Gastrocnemius medialis (tissue), 4 donors: ENCODE data around the gene PLD1.

Experiments
- CTCF ChIP-seq, 5 experiments: fragments of 450-650 bp in 3 of 5; fragments of 200-600 bp in 2 of 5; sonication (generic) in 2 of 5; IDR thresholded peaks in 4 of 5; conservative IDR thresholded peaks in 1 of 5; 1 replicate in 4 of 5; 2 replicates in 1 of 5; pipeline ENCODE4 v1.5.1; 2016 to 2019; ENCODE audit warnings: antibody characterized with exemption in 5 of 5, mild to moderate bottlenecking in 3 of 5, moderate library complexity in 3 of 5
- POLR2A ChIP-seq, 2 donors: fragments of 450-650 bp; IDR thresholded peaks; one replicate each; pipeline ENCODE4 v1.6.1; 2017; ENCODE audit warnings: antibody characterized with exemption in 2 of 2, mild to moderate bottlenecking in 2 of 2, moderate library complexity in 2 of 2

GRCh38 chr3:171584100-171584499, 226.2 kb downstream of the PLD1 start:
- TF ChIP-seq CTCF (IDR thresholded peaks at IDR 0.05 in 4 of 5, conservative IDR thresholded peaks at IDR 0.05 in 1 of 5) (no peak), POLR2A (IDR thresholded peaks at IDR 0.05) (no peak)
